Breast epithelium (tissue), 4 donors: ENCODE measurements around the gene PLCB4. TPM values are rescaled to one million over a fixed set of nuclear protein-coding genes. Genes with fewer than 3 reads are reported as not detected.

ENCODE experiments used
- DNase-seq, 2 donors: peaks; one replicate each; pipeline ENCODE4 v3.0.0-alpha.2; 2019; ENCODE audit warnings: low spot score in 2 of 2
- H3K27ac ChIP-seq, 2 donors: fragments of 200-600 bp; sonication (generic) in 1 of 2; one replicate each; pipeline ENCODE4 v1.5.1; 2016 to 2019; ENCODE audit warnings: mild to moderate bottlenecking in 1 of 2
- H3K27me3 ChIP-seq, 2 donors: fragments of 200-600 bp; sonication (generic) in 1 of 2; one replicate each; pipeline versions ENCODE4 v1.5.1 to v1.6.0; 2017 to 2019; ENCODE audit warnings: control low read depth in 1 of 2, mild to moderate bottlenecking in 1 of 2
- H3K36me3 ChIP-seq: fragments of 200-600 bp; one replicate; pipeline ENCODE4 v1.5.1; 2019
- H3K4me1 ChIP-seq, 2 donors: fragments of 200-600 bp; sonication (generic); one replicate each; pipeline ENCODE4 v1.5.1; 2016 to 2019; ENCODE audit warnings: control low read depth in 1 of 2
- H3K4me3 ChIP-seq, 3 donors: fragments of 200-600 bp; sonication (generic); 1 replicate in 2 of 3; 2 replicates in 1 of 3; pipeline ENCODE4 v1.5.1; 2016 to 2019; ENCODE audit warnings: mild to moderate bottlenecking in 3 of 3, moderate library complexity in 2 of 3
- H3K9me3 ChIP-seq, 2 donors: fragments of 200-600 bp; sonication (generic) in 1 of 2; one replicate each; pipeline ENCODE4 v1.5.1; 2016 to 2019; ENCODE audit warnings: control low read depth in 1 of 2
- POLR2A ChIP-seq: fragments of 450-650 bp; IDR thresholded peaks from one replicate; pipeline ENCODE4 v1.6.1; 2016; ENCODE audit warnings: antibody characterized with exemption, mild to moderate bottlenecking, moderate library complexity
- POLR2AphosphoS5 ChIP-seq, 3 donors: sonication (generic); formaldehyde crosslinking; IDR thresholded peaks; one replicate each; pipeline ENCODE4 v1.6.1; 2017; ENCODE audit warnings: antibody characterized with exemption in 3 of 3
- intact Hi-C: fragments of 100-400 bp; cut with DNase I; formaldehyde crosslinking; loops from one replicate; pipeline ENCODE4 v1.15.1; 2023; ENCODE audit warnings: low total_unique reads
- total RNA-seq, 3 donors: library from RNA; depleted of rRNA; stranded (reverse); fragments of >200 nt; gene quantifications; one replicate each; pipeline ENCODE4 v1.1.0, GENCODE V29; 2016
- TF ChIP-seq, protein P1 (sequence below), 3 donors: fragments of 450-650 bp; IDR thresholded peaks; one replicate each; pipeline ENCODE4 v1.5.1; 2016 to 2017; ENCODE audit warnings: antibody characterized with exemption in 3 of 3, mild to moderate bottlenecking in 3 of 3, moderate library complexity in 3 of 3

PLCB4 gene
- total RNA-seq, 3 donors from 2014 or later, result 9.4 to 17.7 (median 13.0) TPM

DNA sequence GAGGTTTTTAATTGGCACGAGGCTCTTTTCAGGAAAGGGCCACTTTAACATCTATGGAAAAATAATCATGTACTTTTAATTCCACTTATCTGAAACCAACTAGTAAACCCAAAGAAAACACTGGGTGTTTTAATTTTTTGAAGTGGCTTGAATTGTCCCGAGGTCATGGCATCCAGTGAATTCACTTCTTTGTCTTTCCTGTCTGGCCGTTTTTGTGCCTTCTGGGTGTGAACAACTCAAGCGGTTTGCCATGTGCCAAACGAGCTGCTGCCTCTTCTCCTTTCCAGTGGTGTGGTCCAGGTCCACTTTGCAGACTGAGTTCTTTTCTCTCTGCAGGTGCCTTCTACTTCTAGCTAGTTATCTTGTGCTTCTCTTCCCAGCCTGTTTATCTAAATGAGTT is 117.5 kb downstream of the PLCB4 start:
- H3K4me1 ChIP-seq, result no peaks in the 10 kb centered on the region
- H3K27me3 ChIP-seq, result no peaks in the 10 kb centered on the region
- TF ChIP-seq, protein P1, sequence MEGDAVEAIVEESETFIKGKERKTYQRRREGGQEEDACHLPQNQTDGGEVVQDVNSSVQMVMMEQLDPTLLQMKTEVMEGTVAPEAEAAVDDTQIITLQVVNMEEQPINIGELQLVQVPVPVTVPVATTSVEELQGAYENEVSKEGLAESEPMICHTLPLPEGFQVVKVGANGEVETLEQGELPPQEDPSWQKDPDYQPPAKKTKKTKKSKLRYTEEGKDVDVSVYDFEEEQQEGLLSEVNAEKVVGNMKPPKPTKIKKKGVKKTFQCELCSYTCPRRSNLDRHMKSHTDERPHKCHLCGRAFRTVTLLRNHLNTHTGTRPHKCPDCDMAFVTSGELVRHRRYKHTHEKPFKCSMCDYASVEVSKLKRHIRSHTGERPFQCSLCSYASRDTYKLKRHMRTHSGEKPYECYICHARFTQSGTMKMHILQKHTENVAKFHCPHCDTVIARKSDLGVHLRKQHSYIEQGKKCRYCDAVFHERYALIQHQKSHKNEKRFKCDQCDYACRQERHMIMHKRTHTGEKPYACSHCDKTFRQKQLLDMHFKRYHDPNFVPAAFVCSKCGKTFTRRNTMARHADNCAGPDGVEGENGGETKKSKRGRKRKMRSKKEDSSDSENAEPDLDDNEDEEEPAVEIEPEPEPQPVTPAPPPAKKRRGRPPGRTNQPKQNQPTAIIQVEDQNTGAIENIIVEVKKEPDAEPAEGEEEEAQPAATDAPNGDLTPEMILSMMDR (IDR thresholded peaks at IDR 0.05), result no peak
- TF ChIP-seq POLR2AphosphoS5 (IDR thresholded peaks at IDR 0.05), result no peak
- TF ChIP-seq POLR2A, result no peak
- no peak overlapping the region for H3K4me3 ChIP-seq
- H3K27ac ChIP-seq, result no peak overlapping the region
- no peaks in the 10 kb centered on the region for H3K36me3 ChIP-seq
- H3K9me3 ChIP-seq, result no peaks in the 10 kb centered on the region
- no peak for DNase-seq
- intact Hi-C loops, result loop anchor here (10.0 kb wide), 1 partner anchor 508 kb away; no protein-coding TSS in a partner anchor

GRCh38 chr20:9195031-9195430 is 126.1 kb downstream of the PLCB4 start:
- intact Hi-C loops, result no loop called here
- no peaks in the 10 kb centered on the region for H3K36me3 ChIP-seq
- no peak overlapping the region for H3K4me3 ChIP-seq
- H3K27me3 ChIP-seq, result no peaks in the 10 kb centered on the region
- DNase-seq, result no peak
- no peak overlapping the region for H3K27ac ChIP-seq
- no peaks in the 10 kb centered on the region for H3K9me3 ChIP-seq
- no peaks in the 10 kb centered on the region for H3K4me1 ChIP-seq
- no peak for TF ChIP-seq POLR2AphosphoS5 (IDR thresholded peaks at IDR 0.05)
- TF ChIP-seq, protein P1 (IDR thresholded peaks at IDR 0.05), result no peak
- no peak for TF ChIP-seq POLR2A

DNA sequence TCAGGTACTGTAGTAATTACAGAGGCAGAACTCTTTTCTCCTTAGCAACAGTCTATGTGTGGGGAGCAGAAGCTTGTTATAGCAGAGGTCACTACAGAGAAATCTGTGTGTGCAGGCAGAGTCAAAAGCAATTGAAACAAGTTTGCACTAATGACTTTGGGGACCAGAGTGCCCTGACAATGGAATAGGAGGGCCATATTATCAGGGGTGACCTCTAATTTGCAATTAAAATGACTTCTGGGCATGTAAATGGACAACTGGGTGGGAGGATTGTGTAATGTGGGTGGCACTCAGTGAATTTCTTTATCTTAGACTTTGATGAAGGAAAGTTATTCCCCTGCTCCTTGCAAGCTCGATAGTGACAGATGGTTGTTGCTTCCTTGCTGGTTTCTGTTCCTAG is 127.2 kb downstream of the PLCB4 start:
- Histone ChIP-seq H3K36me3 (no peaks in the 10 kb centered on the region), H3K27me3 (no peaks in the 10 kb centered on the region), H3K27ac (no peak overlapping the region), H3K4me1 (no peaks in the 10 kb centered on the region), H3K4me3 (no peak overlapping the region), H3K9me3 (no peaks in the 10 kb centered on the region)
- intact Hi-C loops, result no loop called here
- DNase-seq, result no peak
- TF ChIP-seq POLR2AphosphoS5 (IDR thresholded peaks at IDR 0.05), result no peak
- no peak for TF ChIP-seq POLR2A
- TF ChIP-seq, protein P1 (IDR thresholded peaks at IDR 0.05), result no peak

- intact Hi-C loops, result no loop called here
- H3K27me3 ChIP-seq, result no peaks in the 10 kb centered on the region
- no peaks in the 10 kb centered on the region for H3K9me3 ChIP-seq
- H3K4me3 ChIP-seq, result no peak overlapping the region
- H3K27ac ChIP-seq, result no peak overlapping the region
- TF ChIP-seq POLR2A, result no peak
- TF ChIP-seq, protein P1 (IDR thresholded peaks at IDR 0.05), result no peak
- TF ChIP-seq POLR2AphosphoS5 (IDR thresholded peaks at IDR 0.05), result no peak
- no peak for DNase-seq
- no peaks in the 10 kb centered on the region for H3K36me3 ChIP-seq
- no peaks in the 10 kb centered on the region for H3K4me1 ChIP-seq
Measured at GRCh38 chr20:9198460-9198859, 129.6 kb downstream of the PLCB4 start.

- Histone ChIP-seq H3K27ac (no peak overlapping the region), H3K4me1 (no peaks in the 10 kb centered on the region), H3K27me3 (no peaks in the 10 kb centered on the region), H3K4me3 (no peak overlapping the region), H3K36me3 (no peaks in the 10 kb centered on the region), H3K9me3 (no peaks in the 10 kb centered on the region)
- no peak for DNase-seq
- intact Hi-C loops, result no loop called here
- no peak for TF ChIP-seq POLR2A
- TF ChIP-seq POLR2AphosphoS5 (IDR thresholded peaks at IDR 0.05), result peak in 1 of 3 donors; percentile 19
Measured at GRCh38 chr20:9200196-9200595, 131.3 kb downstream of the PLCB4 start.

DNA sequence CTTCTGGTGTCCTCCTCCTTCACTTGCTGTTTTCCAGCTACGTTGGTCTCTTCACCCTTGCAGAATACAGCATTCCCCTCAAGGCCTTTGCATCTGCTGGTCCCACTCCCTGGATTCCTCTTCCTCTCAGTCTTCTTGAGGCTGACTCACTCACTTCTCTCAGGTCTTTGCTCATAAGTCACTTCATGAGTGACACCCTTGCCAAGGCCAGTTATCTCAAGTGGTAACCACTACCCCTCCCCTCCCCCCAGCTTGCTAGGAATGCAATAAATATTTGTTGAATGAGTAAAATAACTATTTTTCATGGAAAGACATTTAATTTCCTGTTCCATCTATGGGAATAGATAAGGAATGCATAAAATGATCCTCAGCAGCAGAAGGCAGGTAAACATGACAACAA is 131.7 kb downstream of the PLCB4 start:
- Histone ChIP-seq H3K36me3 (no peaks in the 10 kb centered on the region), H3K27me3 (no peaks in the 10 kb centered on the region), H3K4me3 (no peak overlapping the region), H3K4me1 (no peaks in the 10 kb centered on the region), H3K9me3 (no peaks in the 10 kb centered on the region), H3K27ac (no peak overlapping the region)
- DNase-seq, result no peak
- intact Hi-C loops, result no loop called here
- no peak for TF ChIP-seq POLR2A
